Glomerular visceral epithelial cell (primary cell): ENCODE measurements around the gene CAMSAP1.
"Not testable (repeated sequence)": the region's sequence is repeated elsewhere in the genome, so short reads cannot be mapped to it uniquely, and the experiment has no call there.

Experiments
- DNase-seq: peaks from one replicate; pipeline ENCODE4 v3.0.0-alpha.2; 2016; ENCODE audit errors: extremely low spot score

Gene CAMSAP1

GRCh38 chr9:135901031-135901758 lies 6.2 kb downstream of the CAMSAP1 start:
- DNase-seq, result no peak

GRCh38 chr9:135898634-135899407 lies 8.5 kb downstream of the CAMSAP1 start:
- DNase-seq, result peak; percentile 33

DNA sequence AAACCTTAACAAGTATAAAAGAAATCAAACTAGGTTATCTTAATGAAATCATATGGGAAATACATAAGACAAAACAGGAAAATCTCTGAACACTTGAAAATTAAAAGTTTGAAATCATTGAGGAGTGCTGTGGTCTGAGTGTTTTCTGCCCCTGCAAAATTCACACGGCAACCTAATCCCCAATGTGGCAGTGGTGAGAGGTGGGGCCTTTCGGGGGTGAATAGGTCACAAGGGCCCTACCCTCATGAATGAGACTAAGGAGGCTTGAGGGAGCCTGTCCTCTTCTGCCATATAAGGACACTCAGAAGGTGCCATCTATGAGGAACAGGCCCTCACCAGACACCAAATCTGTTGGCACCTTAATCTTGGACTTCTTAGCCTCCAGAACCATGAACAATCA lies 10.7 kb downstream of the CAMSAP1 start:
- DNase-seq, result no peak

DNA sequence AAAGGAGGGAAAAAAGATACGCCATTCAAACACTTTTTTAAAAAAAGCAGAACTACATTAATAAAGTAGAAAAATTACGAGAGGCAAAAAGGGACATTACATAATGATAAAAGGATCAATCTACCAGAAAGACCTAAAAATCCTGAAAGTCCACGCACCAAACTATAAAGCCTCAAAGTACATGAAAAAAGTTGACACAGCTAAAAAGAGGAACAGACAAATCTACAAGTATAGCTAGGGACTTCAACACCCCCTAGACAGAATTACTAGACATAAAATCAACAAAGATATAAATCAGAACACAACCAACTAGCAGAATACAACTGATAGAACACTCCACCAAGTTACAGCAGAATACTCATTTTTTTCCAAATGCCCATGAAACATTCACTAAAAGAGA lies 11.1 kb downstream of the CAMSAP1 start:
- no peak for DNase-seq

- no peak for DNase-seq
Measured at GRCh38 chr9:135895202-135895848, 12.0 kb downstream of the CAMSAP1 start.

DNA sequence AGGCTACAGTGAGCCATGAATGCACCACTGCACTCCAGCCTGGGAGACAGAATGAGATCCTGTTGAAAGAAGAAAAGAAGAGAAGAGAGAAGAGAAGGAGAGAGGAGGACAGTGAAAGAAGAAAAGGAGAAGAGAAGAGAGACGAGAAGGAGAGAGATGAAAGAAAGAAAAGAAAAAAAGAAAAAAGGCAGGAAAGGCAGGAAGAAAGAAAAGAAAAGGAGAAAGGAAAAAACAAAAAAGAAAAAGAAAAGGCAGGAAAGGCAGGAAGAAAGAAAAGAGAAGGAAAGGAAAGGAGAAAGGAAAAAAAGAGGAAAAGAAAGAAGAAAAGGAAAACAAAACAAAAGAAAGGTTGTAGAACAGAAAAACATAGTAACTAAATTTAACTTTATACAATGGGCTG lies 14.2 kb downstream of the CAMSAP1 start:
- DNase-seq, result no peak

- DNase-seq, result not testable (repeated sequence)
Measured at GRCh38 chr9:135892327-135892726, 15.0 kb downstream of the CAMSAP1 start.

- no peak for DNase-seq
Measured at GRCh38 chr9:135891027-135891631, 16.2 kb downstream of the CAMSAP1 start.

- DNase-seq, result no peak
Measured at GRCh38 chr9:135890190-135891026, 16.9 kb downstream of the CAMSAP1 start.

DNA sequence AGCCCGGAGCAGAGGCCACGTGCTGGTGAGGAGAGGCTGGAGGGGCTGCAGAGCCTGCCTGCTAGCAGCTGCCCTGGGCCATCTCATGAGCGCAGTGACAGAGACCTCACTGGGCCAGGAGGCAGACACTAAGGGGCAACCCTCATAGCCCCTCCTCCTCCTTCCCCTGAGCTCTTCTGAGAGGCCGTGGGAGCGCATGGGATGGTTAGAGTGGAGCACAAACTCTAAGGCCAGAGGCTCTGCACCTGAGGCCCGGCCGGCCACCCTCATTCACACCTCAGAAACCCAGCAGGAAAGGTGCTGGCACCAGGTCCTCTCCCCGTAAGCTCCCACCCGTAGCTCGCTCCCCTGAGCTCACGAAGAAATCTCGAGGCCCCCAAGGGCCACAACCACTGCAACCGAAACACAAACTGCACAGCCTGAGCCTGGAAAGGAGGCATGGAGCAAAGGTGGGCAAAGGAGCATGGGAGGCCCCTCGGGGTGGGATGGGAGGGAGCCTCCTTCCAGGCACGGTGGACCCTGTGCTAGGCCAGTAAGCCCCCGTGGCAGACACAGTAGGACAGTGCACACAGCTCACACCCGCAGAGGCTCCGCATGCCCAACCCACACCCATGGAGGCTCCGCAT lies 17.7 kb downstream of the CAMSAP1 start:
- DNase-seq, result no peak

DNA sequence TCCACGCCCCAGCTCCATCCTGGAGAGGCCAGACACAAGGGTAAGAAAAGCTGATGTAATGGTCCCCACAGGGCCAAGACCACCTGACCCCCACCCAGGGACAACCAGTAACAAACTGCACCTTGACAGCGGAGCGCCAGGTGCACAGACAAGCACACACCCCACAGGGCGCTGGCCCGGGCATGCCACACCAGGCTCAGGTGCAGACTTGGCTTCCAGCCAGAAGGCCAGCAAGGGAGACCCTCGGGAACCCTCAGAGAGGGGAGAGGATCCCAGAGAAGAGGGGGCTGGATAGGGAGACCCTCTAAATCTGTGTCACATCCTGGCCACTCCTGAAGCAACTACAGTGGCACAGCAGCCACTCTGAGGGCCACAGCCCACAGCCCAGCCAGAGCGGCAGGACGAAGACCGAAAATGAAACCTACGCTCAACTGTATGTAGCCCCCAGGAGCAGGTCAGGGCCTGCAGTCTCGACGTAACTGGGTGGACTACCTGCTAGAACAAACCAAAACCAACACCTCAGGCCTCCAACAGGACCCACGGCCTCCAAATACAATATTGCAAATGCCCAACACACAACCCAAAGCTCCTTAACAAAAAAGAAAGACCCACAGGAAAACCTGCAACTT lies 18.5 kb downstream of the CAMSAP1 start:
- DNase-seq, result no peak

DNA sequence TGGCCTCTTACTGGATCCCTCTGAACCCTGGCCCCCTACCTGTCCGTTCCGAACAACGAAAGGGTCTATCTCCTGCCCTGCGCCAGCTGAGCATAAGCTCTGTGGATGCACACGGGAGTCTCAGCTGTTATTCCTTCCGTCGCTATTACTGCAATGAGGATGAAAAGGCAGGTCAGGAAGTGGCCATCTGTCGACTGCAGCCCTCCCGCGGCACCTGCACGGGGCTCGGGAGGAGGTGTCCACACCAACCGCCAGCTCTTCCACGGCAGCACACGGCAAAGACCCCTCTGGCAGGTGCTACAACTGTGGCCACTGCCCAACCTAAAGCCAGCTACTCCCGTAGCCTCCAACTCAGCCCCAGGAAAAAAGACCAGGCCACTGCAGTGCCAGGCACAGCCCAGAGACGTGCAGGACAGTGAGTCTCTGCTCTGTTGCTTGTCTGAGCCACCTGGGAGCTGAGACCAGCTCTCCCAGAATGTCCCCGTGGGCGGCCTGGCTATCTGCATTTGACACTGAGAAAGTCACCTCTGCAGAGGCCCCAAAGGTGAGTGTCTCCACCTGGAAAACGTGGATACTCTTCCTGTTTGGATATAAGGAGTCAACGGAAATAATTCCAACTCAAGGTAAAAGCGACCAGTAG lies 19.1 kb downstream of the CAMSAP1 start:
- no peak for DNase-seq

GRCh38 chr9:135887585-135888050 lies 19.7 kb downstream of the CAMSAP1 start:
- no peak for DNase-seq

GRCh38 chr9:135887021-135887507 lies 20.3 kb downstream of the CAMSAP1 start:
- DNase-seq, result no peak

- DNase-seq, result no peak
Measured at GRCh38 chr9:135886147-135886981, 21.0 kb downstream of the CAMSAP1 start.

DNA sequence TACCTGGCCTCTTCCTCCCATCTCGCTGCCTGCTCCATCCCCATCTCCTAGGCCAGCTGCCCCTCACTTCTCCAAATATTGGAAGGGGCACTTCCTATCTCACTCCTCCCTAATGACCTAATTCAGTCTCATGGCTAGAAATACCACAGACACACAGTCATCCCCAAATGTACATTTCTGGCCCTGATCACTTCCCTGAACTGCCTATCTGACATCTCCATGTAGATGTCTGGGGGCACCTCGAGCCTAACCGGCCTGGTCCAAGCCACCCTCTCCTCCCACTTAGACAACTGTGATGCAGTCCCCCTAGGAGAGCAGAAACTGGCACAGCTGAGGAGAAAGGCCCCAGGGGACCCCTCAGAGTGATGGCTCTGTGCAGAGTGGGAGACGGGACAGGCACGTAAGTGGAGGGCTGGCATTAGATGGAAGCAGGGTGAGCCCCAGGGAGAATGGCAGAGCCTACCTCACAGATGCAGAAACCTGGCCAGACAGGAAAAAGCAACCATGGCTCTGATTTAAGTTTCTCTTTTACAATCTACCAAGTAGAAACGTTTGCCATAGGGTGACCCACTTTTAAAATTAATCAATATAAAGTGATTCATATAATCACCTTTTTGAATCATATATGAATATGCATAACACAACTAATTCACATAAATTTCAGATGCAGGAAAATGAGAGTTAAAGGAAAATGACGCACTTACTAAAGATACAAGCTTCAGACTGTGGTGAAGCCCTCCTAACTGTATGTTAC lies 22.1 kb downstream of the CAMSAP1 start:
- DNase-seq, result no peak

DNA sequence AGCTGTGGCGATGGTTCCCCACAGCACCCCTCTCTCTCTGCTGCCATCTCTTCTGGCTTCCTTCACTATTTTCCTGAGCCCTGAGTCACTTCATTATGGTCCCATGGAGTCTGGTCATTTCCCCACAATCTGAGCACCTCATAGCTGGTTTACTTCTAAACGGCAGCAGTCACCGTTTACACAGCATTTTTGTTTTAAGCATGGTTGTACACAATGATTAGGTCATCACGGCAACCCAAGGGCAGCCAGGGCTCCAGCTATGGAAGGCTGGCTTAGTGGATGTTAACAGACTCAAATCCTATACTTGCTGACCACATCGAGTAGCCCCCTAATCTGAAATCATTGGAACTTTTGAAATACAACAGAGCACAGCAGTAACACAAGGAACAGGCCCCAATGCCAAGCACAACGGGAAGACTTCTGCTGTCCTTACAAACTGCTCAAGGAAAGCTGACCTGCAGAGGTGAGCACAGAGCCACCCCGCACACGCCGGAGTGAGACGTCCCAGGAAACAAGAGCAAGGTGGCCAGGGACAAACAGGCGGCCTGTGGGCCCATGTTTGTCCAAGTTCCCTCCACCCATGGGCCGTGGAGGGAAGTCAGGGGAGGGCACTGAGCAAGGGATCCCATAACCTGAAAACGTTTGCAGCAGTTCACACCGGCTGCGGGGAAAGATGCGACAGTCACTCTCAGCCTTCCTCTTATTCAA lies 22.9 kb downstream of the CAMSAP1 start:
- DNase-seq, result no peak
